Stimulated activated CD4-positive, alpha-beta T cell treated with anti-CD3 and anti-CD28 coated beads, Interleukin-4, amount 100 ng/mL, for 4 hours (primary cell): ENCODE measurements around the gene TOGARAM2.
"Not testable (repeated sequence)": the region's sequence is repeated elsewhere in the genome, so short reads cannot be mapped to it uniquely, and the experiment has no call there.

Experiments used
- DNase-seq, 2 experiments: peaks; one replicate each; pipeline ENCODE4 v3.0.0-alpha.2; 2020

TOGARAM2 gene

DNA sequence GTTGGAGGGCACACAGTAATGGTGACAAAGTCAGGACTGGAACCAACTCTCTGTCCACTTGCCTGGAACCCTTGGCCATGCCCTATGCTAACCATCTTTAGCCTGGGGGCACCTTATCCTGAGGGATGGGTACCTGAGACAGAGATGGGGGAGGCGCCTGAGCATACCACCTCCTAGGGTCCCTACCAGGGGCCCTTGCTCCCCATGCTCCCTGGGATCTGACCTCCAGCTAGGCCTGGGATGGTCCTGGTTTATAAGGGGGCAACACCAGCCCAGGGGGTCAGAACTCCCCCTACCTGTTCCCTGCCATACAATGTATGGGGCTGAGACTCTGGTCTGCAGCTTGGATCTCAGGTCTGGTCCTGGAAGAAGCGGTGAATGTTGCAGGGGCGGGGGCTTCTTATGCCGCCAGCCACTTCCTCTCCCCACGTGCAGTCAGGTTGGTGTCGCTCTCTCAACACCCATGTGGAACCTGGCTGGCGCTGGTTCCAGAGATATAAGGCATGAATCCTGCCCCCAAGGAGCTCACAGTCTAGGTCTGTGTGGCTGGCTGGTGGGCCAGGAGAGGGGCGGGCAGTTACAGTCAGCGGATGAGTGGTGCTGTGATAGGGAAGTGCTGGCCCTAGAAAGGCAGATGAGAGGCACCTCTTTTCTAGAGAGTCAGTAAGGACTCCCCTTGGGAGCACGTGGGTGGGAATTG lies 3.8 kb upstream of the TOGARAM2 start:
- DNase-seq = no peak

DNA sequence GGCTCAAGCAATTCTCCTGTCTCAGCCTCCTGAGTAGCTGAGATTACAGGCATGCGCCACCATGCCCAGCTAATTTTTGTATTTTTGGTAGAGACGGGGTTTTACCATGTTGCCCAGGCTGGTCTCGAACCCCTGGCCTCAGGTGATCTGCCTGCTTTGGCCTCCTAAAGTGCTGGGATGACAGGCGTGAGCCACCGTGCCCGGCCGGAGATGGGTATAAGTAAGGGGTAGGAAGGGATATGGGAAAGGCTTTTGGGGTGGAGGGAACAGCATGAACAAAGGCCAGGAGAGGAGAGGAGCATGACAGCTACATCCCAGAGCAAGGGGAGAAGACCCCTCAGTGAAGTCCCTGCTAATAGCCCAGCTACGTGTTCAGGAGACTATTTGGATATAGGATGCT lies 3.1 kb upstream of the TOGARAM2 start:
- DNase-seq = not testable (repeated sequence)

- no peak for DNase-seq
Measured at GRCh38 chr2:28978606-28979005, 2.5 kb upstream of the TOGARAM2 start.

GRCh38 chr2:28979041-28979440 lies 2.1 kb upstream of the TOGARAM2 start:
- no peak for DNase-seq

DNA sequence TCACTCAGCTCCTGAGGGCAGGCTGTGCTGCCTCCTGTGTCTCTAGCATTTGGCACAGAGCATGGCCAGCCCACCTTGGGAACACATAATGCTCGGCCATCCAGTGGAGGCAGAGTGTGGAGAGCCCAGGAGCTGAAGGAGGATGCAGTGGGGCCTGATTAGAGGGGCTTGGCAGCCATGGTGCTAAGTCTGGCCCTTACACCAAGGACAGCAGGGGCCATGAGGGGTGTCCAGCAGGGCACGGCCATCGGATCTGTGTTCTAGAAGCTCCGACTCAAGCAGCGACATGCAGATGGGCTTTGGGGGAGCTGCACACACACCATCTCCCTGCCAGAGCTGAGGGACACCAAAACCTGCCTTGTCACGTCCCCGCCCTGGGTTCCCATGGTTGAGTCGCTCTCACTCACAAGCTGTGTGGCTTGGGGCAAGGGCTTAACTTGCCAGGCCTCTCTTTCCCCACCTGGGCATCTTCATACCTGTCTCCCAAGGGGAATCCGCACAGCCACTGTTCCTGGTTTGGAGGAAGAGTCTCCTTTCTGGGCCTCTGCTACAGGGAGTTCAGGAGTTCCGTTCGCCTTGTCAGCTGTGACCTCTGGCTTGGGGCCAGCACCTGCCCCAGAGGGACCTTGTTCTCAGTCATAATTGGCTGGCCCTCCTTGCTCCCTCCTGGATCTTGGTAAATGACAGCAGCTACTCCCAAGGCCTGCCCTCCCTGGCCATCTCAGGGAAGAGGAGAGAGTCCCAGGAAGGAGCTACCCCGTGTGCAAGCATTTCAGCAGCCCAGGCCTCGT lies 1.3 kb upstream of the TOGARAM2 start:
- no peak for DNase-seq

DNA sequence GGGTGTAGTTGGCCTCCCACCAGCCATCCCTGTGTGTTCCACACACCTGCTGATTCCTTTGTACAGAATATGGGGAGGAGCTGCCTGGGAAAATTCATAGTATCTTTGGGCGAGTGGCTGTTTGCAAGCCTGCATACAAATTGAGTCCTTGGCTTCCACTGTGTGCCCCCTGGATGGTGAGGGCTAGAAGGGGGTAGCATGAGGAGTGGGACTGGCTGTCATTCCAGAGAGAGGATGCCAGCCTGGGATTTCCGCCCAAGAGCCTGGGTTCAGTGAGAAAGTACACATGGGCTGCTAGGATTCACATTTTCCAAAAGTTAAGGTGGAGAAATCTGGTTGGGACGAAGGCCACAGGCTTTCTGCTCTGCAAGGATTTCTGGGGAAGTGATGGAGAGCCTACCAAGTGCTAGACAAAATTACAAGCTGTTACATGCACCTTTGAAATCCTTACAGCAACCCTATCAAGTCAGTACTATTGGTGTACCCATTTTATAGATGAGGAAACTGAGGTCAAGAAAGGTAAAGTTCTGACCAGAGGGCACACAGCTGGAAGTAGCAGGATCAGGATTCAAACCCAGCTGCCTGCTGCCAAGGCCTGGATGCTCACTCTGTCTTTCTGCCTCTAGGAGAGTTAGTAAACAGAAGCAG lies 606 bp upstream of the TOGARAM2 start:
- no peak for DNase-seq

DNA sequence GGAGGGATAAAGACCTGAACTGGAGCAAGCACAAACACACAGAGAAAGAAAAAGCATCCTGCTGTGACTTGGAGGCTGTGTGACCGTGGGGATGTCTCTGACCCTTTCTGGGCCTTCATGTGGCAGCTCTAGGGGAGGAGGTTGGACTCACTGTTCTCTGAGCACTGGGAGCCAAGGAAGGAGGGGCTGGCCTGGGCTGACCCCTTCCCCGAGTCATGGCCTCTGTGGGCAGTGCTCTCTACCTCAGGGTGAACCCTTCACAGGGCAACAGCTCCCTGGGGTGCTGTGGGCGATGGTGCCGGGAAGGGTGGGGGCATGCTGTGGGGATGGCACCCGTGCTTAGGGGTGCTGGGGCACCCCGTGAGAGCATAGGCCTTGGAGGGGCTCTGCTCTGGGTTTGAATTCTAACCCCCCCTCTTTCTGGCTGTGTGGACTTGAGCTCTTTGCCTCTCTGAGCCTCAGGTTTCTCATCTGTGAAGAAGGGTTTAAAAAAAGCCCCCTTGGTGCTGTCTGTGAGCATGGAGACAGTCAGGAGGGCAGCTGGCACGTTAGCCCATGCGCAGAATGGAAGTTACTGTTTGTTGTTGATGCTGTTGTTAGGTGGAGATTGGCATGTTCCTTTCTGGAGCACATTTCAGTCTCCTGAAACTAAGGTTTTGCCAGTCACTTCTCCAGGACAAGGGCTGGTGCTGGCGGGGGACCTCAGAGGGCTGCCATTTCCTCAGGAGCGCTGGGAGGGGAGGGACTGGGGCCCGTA lies 700 bp downstream of the TOGARAM2 start:
- DNase-seq = no peak

- DNase-seq = no peak
Measured at GRCh38 chr2:28982381-28982950, 1.4 kb downstream of the TOGARAM2 start.

DNA sequence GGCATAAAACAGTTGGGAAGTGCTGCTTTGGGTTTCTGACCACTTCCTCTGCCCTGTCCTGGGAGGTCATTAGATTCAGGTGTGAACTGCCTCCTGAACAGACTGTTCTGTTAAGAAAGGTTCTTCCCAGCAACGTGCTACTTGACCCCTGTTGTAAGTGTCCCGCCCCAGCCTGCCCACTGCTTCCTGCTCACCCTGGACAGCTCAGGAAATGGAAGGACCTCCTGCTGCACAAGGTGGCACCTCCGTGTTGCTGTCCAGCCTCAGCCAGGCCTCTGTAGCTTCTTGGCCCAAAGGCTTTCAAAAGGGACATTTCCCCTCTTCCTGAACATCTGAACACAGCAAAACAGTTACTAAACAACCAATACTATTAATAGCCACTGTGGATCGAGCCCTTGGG lies 5.3 kb downstream of the TOGARAM2 start:
- DNase-seq = no peak

DNA sequence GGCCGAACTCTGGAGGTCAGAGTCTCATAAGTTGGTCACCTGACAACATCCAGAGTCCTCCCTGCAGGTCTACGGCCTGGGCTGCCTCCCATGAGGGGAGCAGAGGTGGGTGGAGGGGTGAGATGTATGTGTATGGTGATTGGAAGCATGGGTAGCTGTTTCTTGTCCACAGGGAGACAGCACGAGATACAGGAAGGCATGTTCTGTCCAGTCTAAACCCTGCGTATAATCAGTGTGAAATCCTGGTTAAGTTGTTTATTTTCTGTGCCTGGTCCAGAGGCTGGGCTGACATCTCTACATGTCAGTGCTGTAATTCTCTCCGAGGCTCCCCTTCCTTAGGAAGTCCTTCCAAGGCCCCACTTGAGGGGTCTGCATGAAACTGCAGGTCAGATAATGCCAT lies 8.9 kb downstream of the TOGARAM2 start:
- DNase-seq = no peak

DNA sequence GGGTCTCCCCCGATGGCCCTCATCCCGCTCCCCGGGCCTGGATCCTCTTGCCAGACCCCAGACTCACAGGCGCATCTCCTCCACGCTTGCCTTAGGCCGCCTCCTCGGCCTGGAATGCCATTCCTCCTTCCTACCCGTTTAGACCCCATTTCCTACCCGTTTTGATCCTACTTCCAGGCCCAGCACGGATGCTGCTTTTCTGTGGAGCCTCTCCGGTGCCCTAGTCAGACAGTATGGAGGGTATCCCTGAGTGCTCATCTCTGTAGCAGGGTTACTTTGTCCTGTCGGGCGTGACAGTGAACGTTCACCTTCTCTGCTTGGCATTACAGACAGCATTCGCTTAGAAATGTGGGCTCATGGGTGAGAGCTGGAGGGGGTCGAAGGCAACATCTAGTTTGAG lies 9.3 kb downstream of the TOGARAM2 start:
- no peak for DNase-seq

GRCh38 chr2:28991021-28991420 lies 9.9 kb downstream of the TOGARAM2 start:
- no peak for DNase-seq

GRCh38 chr2:28991460-28991859 lies 10.4 kb downstream of the TOGARAM2 start:
- no peak for DNase-seq

DNA sequence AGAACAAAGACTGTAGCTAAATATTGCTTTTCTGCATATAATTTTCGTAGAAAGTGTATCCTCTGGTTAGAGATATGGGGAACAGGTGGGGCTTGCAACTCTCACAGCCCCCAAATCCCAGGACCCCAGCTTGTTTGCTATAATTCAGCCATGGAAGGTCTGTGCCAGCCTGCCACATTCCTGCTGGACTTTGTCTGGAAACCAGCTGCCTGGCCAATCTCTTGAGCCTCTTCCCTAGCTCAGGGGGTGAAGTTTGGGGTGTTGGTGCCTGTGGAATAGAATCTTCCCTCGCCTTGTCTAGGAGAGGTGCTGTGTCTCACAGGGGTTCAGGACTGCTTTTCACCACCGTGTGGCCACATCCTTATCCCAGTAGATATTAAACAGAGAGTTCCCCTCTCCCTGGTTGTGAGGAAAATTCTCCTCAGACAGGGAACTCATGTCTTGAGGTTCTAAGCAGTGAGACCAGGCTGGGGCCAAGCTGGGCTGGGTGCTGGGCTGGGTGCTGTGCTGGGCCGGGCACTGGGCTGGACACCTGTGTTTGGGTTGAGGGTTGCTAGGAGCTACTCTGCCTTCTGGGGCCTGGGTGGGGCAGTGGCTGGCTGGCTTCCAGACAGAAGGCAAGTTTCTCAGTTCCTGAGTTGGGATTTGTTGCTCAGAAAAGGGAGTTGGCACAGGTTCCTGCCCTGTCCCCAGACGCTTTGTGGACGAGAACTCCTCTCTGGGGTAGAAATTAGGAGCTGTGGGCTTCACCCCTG lies 12.3 kb downstream of the TOGARAM2 start:
- DNase-seq = no peak

DNA sequence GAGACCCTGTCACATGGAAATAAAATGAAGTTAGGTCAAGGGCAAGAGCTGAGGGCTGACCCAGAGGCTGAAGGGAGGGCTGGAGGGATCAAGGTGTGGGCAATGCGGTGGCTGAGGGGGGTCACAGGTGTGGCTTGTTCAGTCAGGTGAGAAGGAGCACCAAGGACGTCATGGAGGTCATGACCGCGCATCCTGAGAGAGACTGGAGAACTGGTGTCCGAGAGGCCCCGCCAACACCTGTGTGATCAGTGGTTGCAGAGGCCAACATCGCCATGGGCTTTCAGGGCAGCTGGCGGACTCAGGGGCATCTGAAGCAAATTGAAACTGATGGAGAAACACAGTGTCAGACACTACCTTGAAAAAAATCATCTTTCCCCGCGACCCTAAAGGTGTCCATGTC lies 13.0 kb downstream of the TOGARAM2 start:
- DNase-seq = no peak

DNA sequence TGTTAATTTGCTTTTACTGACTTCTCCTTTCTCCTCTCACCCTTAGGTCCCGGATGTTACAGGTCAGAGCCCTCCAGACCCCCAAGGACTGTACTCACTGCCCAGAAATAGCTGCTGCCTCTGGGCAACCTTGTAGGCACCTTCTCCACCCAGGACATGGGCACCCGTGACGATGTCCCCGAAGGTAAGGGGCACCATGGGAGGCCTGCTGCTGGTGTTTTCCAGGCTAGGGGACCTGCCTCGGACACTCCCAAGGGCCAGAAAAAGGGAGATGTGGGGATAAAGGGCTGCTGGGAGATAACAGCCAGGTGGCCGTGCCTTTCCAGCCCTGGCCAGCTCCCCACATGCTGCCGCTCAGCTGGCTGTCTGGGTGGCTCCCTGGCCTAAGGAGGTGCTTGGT lies 13.6 kb downstream of the TOGARAM2 start:
- no peak for DNase-seq

DNA sequence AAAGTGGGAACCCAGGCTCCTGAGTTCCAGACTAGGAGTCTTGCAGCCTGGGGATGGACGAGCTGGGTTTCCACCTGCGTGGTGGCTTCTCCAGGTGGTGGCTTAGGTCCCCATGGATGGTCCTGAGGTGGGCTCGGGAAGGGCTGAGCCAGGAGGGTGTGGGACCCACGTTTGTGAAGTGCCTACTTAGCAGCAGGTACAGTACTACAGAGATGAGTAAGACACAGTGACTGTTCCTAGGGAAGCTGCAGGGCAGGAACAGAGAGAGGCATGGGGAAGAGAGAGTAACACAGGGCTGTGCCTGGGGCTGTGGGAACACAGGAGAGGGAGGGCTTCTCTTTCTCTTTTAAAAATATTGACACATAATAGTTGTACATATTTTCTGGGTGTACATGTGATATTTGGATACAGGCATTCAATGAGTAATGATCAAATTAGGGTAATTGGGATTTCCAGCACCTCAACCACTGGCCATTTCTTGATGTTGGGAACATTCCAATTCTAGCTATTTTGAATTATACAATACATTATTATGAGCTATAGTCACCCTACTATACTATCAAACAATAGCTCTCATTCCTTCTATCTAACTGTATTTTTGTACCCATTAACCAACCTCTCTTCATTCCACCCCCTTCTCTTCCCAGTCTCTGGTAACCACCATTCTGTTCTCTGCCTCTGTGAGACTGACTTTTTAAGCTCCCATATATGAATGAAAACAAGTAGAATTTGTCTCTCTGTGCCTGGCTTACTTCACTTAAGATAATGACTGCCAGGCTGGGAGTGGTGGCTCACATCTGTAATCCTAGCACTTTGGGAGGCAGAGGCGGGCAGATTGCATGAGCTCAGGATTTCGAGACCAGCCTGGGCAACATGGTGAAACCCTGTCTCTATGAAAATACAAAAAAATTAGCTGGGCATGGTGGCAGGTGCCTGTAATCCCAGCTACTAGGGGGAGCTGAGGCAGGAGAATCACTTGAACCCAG lies 15.0 kb downstream of the TOGARAM2 start:
- DNase-seq = no peak

DNA sequence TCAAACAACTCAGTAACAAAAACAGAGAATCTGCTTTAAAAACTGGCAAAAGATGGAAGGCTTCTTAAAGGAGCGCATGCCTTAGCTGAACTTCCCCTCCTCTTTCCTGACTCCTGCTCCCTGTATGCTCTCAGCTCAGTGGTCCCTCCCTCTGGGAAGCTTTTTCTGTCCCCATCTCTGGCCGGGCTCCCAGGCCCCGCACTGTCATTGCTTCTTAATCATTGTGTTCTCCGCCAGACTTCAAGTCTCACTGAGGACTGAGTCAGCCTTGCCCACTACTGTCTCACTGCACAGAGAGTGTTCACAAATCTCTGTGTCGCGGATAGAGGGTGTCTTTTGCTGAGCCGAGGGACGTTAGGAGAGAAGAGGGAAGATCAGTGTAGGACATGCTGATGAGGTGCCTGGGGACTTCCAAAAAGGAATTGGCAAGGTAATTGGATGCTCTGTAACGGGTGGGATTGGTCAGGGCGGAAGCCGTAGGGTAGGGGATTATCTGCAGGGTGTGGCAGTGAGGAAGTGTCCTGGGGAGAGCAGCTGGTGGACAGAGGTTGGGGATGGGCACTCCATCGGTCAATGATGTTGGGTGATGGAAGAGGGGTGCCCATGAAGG lies 16.2 kb downstream of the TOGARAM2 start:
- no peak for DNase-seq

- no peak for DNase-seq
Measured at GRCh38 chr2:28997847-28998735, 17.0 kb downstream of the TOGARAM2 start.
